ENCODE data around the gene ATP1A2.

DNA sequence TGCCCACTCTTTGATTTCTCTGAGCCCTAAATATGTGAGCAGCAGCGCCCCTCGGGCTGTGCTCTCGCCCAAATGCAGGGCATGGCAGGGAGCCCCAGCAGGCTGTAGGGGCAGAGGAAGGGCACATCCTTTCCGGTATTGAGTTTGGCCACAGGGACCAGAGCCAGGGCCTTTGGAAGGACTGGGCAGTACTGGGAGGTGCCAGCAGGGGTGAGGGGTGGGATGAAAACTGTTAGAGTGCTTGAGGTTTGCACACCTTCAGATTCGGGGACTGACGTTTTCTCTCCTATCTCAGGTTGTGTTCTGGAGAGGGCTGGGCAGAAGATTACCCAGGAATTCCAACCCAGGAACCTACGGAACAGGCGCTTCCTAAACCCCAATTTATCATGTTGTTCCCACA is 2.2 kb upstream of the ATP1A2 start:
- TF ChIP-seq, protein P1, sequence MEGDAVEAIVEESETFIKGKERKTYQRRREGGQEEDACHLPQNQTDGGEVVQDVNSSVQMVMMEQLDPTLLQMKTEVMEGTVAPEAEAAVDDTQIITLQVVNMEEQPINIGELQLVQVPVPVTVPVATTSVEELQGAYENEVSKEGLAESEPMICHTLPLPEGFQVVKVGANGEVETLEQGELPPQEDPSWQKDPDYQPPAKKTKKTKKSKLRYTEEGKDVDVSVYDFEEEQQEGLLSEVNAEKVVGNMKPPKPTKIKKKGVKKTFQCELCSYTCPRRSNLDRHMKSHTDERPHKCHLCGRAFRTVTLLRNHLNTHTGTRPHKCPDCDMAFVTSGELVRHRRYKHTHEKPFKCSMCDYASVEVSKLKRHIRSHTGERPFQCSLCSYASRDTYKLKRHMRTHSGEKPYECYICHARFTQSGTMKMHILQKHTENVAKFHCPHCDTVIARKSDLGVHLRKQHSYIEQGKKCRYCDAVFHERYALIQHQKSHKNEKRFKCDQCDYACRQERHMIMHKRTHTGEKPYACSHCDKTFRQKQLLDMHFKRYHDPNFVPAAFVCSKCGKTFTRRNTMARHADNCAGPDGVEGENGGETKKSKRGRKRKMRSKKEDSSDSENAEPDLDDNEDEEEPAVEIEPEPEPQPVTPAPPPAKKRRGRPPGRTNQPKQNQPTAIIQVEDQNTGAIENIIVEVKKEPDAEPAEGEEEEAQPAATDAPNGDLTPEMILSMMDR (IDR thresholded peaks at IDR 0.05; ENCODE audit: low read depth, low read length): no peak
- TF ChIP-seq EZH2phosphoT487 (IDR thresholded peaks at IDR 0.05; ENCODE audit: low read depth): no peak

Measured in OCI-LY3 (cell line).